Activated T-helper 1 cell treated with anti-CD3 and anti-CD28 coated beads, Interleukin-12 subunit alpha, Interleukin-12 subunit beta, Interleukin-2, Interleukin-4 antibody, amounts not matched to agents 30 ng/mL and 10 ng/mL and 1 ng/mL, durations not matched to agents 14 hours and 24 hours and 36 hours (primary cell): ENCODE data around the gene OR52N2. TPM values are rescaled to one million over a fixed set of nuclear protein-coding genes. Genes with fewer than 3 reads are reported as not detected.
A peak's percentile ranks its signal among the peaks of the same experiment; 100 is the strongest.

Experiments
- DNase-seq: peaks from one replicate; pipeline ENCODE4 v3.0.0; 2021; ENCODE audit warnings: low spot score
- H3K27ac Mint-ChIP-seq: one replicate; pipeline ENCODE4 v1.8.0; 2021; ENCODE audit warnings: mild to moderate bottlenecking, mixed read lengths
- H3K27me3 Mint-ChIP-seq: one replicate; pipeline ENCODE4 v1.8.0; 2022; ENCODE audit warnings: mild to moderate bottlenecking, moderate library complexity, mixed read lengths; ENCODE audit not compliant: insufficient read depth
- H3K36me3 Mint-ChIP-seq: one replicate; pipeline ENCODE4 v1.8.0; 2021; ENCODE audit warnings: low read depth, mixed read lengths
- H3K4me1 Mint-ChIP-seq: one replicate; pipeline ENCODE4 v1.8.0; 2021; ENCODE audit warnings: low read depth, mixed read lengths
- H3K4me3 Mint-ChIP-seq: one replicate; pipeline ENCODE4 v1.8.0; 2021; ENCODE audit warnings: mild to moderate bottlenecking, moderate library complexity, mixed read lengths
- H3K9me3 Mint-ChIP-seq: one replicate; pipeline ENCODE4 v1.8.0; 2021; ENCODE audit warnings: mixed read lengths
- intact Hi-C: fragments of 100-400 bp; cut with micrococcal nuclease; formaldehyde crosslinking; loops from one replicate; pipeline ENCODE4 v1.15.1; 2024
- total RNA-seq: library from RNA; stranded (reverse); gene quantifications from 2 replicates; pipeline ENCODE4 v1.2.3, GENCODE V29; 2022

The OR52N2 gene
- total RNA-seq, result not detected in 2 replicates

GRCh38 chr11:5808500-5809121 lies at the start of gene OR52N2:
TSS of gene OR52N2 (plus strand) at chr11:5808924. CDS start at chr11:5820336, 11,412 bp downstream.
- H3K4me1 Mint-ChIP-seq, result peaks cover 15% of the 10 kb centered on the region
- H3K27ac Mint-ChIP-seq, result no peak within 1 kb of the TSS
- peak within 1 kb of the TSS; percentile 85 for H3K4me3 Mint-ChIP-seq
- H3K36me3 Mint-ChIP-seq, result no peaks in the 10 kb centered on the region
- peaks cover 4% of the 10 kb centered on the region for H3K9me3 Mint-ChIP-seq
- DNase-seq, result peak; percentile 56
- peaks cover 20% of the 10 kb centered on the region for H3K27me3 Mint-ChIP-seq
- intact Hi-C loops, result loop anchor here (1.0 to 10.0 kb wide), 7 partner anchors 124 to 1171 kb away; partner anchors contain the start of genes OR51D1 and OR51M1

DNA sequence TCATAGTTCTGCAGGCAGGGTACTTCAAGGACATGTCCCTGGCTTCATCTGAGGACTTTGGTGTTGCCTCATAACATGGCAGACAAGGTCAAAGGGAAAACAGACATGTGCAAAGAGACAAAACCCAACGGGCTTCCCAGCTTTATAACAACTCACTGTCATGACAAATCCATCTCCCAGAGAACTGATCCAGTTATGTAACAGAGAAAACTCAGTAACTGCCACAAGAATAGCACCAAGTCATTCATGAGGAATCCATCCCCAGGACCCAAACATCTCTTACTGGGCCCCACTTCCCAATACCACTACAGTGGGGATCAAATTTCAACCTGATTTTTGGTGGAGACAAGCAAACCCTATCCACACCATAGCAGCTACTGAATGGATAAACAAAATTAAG lies 41.7 kb upstream of the OR52N2 start:
- H3K4me3 Mint-ChIP-seq, result no peak overlapping the region
- H3K9me3 Mint-ChIP-seq, result no peaks in the 10 kb centered on the region
- H3K36me3 Mint-ChIP-seq, result no peaks in the 10 kb centered on the region
- no peak overlapping the region for H3K27ac Mint-ChIP-seq
- intact Hi-C loops, result no loop called here
- H3K4me1 Mint-ChIP-seq, result no peaks in the 10 kb centered on the region
- H3K27me3 Mint-ChIP-seq, result no peaks in the 10 kb centered on the region
- no peak for DNase-seq

DNA sequence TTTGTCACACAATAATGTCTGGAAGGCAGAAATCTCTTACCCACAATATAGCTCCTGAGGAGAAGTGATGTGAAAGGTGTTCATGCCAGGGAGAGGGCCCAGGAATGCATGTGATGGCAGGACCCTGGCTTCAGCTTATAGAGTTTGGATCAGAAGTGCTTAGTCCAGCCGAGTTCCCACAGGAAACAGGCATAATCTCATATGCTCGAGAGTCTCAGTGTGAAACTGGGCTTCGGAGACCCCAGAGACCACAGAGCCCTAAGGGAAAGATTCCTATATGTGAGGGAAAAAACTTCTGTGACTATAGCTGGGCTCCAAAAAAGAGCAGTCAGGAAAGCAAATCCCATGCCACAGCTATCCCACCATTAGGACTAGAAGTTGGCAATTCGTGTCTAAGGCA lies 25.5 kb upstream of the OR52N2 start, which contains the start of gene OR52N5:
Gene OR52N5 (minus strand): TSS at position 101 of the 400 bp plus-strand sequence. CDS start 4,721 bp downstream, outside the sequence.
- Mint-ChIP-seq H3K9me3 (no peaks in the 10 kb centered on the region), H3K4me3 (no peak within 1 kb of the TSS), H3K27ac (no peak within 1 kb of the TSS), H3K4me1 (no peaks in the 10 kb centered on the region), H3K27me3 (no peaks in the 10 kb centered on the region), H3K36me3 (no peaks in the 10 kb centered on the region)
- intact Hi-C loops, result no loop called here
- DNase-seq, result no peak

- intact Hi-C loops, result no loop called here
- no peaks in the 10 kb centered on the region for H3K36me3 Mint-ChIP-seq
- H3K4me1 Mint-ChIP-seq, result no peaks in the 10 kb centered on the region
- no peaks in the 10 kb centered on the region for H3K9me3 Mint-ChIP-seq
- no peak for DNase-seq
- no peak within 1 kb of the TSS for H3K4me3 Mint-ChIP-seq
- no peak within 1 kb of the TSS for H3K27ac Mint-ChIP-seq
- H3K27me3 Mint-ChIP-seq, result peaks cover 15% of the 10 kb centered on the region
These were observed 17.6 kb upstream of the OR52N2 start, which contains the start of gene OR52N1 for GRCh38 chr11:5791165-5791564. TSS of gene OR52N1 (minus strand) at chr11:5791265. CDS start at chr11:5788816, 2,449 bp downstream.

DNA sequence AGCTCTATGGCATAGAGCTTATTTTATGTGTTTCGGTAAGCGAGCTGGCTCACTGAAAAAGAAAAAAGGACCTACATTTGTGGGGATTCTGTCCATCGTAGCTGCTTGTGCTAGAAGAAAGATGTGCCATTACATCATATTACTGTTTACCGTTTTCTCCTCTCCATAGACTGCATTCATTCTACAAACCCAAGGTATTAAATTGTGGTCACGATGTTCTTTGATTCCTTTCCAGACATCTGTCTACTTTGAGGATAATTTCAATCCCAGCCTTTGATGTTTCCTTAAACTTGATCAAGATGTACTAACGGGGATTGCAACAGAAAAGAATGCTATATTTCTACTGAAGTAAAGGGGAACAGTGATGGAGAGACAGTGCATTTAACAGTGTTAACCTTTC lies 12.2 kb upstream of the OR52N2 start:
- H3K27ac Mint-ChIP-seq, result no peak overlapping the region
- H3K4me1 Mint-ChIP-seq, result no peaks in the 10 kb centered on the region
- no peak overlapping the region for H3K4me3 Mint-ChIP-seq
- peaks cover 8% of the 10 kb centered on the region for H3K27me3 Mint-ChIP-seq
- no peaks in the 10 kb centered on the region for H3K36me3 Mint-ChIP-seq
- intact Hi-C loops, result no loop called here
- H3K9me3 Mint-ChIP-seq, result no peaks in the 10 kb centered on the region
- no peak for DNase-seq

DNA sequence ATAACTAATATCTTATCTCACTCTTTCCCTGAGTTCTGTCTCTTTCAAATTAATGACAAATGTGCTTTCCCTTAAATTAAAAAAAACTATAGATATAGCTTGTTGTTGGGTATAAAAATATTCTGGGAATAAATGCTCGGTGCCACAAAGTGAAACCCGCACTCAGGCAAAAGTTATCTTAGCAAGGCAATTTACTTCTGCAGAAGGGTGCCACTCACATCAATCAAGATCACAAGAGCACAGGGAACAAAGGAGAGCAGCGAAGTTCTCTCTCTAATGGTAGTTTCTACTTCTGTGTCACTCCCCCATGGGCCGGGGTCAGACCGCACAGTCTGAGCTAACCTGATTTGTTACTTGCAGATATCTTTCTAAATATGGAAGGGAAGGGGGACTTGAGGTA lies 4.7 kb upstream of the OR52N2 start:
- H3K36me3 Mint-ChIP-seq, result no peaks in the 10 kb centered on the region
- intact Hi-C loops, result loop anchor here (10.0 kb wide), 1 partner anchor 551 kb away; no protein-coding TSS in a partner anchor
- H3K27ac Mint-ChIP-seq, result no peak overlapping the region
- H3K9me3 Mint-ChIP-seq, result peaks cover 4% of the 10 kb centered on the region
- DNase-seq, result no peak
- no peak overlapping the region for H3K4me3 Mint-ChIP-seq
- H3K4me1 Mint-ChIP-seq, result peaks cover 9% of the 10 kb centered on the region
- peaks cover 12% of the 10 kb centered on the region for H3K27me3 Mint-ChIP-seq

- peaks cover 4% of the 10 kb centered on the region for H3K9me3 Mint-ChIP-seq
- peaks cover 15% of the 10 kb centered on the region for H3K4me1 Mint-ChIP-seq
- H3K27ac Mint-ChIP-seq, result no peak overlapping the region
- H3K27me3 Mint-ChIP-seq, result peaks cover 20% of the 10 kb centered on the region
- no peak for DNase-seq
- H3K36me3 Mint-ChIP-seq, result no peaks in the 10 kb centered on the region
- intact Hi-C loops, result loop anchor here (5.0 to 10.0 kb wide), 2 partner anchors 425 to 547 kb away; partner anchors contain the start of gene OR51M1
- no peak overlapping the region for H3K4me3 Mint-ChIP-seq
These were observed 1.1 kb upstream of the OR52N2 start for GRCh38 chr11:5807580-5807979.

GRCh38 chr11:5809122-5809519 lies 397 bp downstream of the OR52N2 start:
- intact Hi-C loops, result loop anchor here (5.0 to 10.0 kb wide), 2 partner anchors 427 to 546 kb away; partner anchors contain the start of gene OR51M1
- H3K36me3 Mint-ChIP-seq, result no peaks in the 10 kb centered on the region
- peaks cover 2% of the 10 kb centered on the region for H3K9me3 Mint-ChIP-seq
- peaks cover 15% of the 10 kb centered on the region for H3K4me1 Mint-ChIP-seq
- DNase-seq, result no peak
- H3K4me3 Mint-ChIP-seq, result peak overlapping the region; percentile 85
- H3K27ac Mint-ChIP-seq, result no peak overlapping the region
- peaks cover 23% of the 10 kb centered on the region for H3K27me3 Mint-ChIP-seq

GRCh38 chr11:5809905-5810795 lies 1.4 kb downstream of the OR52N2 start:
- intact Hi-C loops, result loop anchor here (5.0 to 10.0 kb wide), 2 partner anchors 428 to 545 kb away; partner anchors contain the start of gene OR51M1
- H3K27ac Mint-ChIP-seq, result no peak overlapping the region

GRCh38 chr11:5815534-5815933 lies 6.8 kb downstream of the OR52N2 start:
- no peak for DNase-seq
- no peaks in the 10 kb centered on the region for H3K9me3 Mint-ChIP-seq
- no peak overlapping the region for H3K27ac Mint-ChIP-seq
- H3K27me3 Mint-ChIP-seq, result peaks cover 10% of the 10 kb centered on the region
- no peaks in the 10 kb centered on the region for H3K36me3 Mint-ChIP-seq
- H3K4me1 Mint-ChIP-seq, result peaks cover 10% of the 10 kb centered on the region
- no peak overlapping the region for H3K4me3 Mint-ChIP-seq
- intact Hi-C loops, result no loop called here

More at GRCh38 chr11:5809905-5810795, 1.4 kb downstream of the OR52N2 start:
- Mint-ChIP-seq H3K4me1 (peaks cover 15% of the 10 kb centered on the region), H3K36me3 (no peaks in the 10 kb centered on the region), H3K9me3 (no peaks in the 10 kb centered on the region), H3K4me3 (no peak overlapping the region), H3K27me3 (peaks cover 21% of the 10 kb centered on the region)
- no peak for DNase-seq

GRCh38 chr11:5818245-5818886 lies 9.6 kb downstream of the OR52N2 start:
- Mint-ChIP-seq H3K9me3 (no peaks in the 10 kb centered on the region), H3K27ac (no peak overlapping the region)
- intact Hi-C loops, result no loop called here

DNA sequence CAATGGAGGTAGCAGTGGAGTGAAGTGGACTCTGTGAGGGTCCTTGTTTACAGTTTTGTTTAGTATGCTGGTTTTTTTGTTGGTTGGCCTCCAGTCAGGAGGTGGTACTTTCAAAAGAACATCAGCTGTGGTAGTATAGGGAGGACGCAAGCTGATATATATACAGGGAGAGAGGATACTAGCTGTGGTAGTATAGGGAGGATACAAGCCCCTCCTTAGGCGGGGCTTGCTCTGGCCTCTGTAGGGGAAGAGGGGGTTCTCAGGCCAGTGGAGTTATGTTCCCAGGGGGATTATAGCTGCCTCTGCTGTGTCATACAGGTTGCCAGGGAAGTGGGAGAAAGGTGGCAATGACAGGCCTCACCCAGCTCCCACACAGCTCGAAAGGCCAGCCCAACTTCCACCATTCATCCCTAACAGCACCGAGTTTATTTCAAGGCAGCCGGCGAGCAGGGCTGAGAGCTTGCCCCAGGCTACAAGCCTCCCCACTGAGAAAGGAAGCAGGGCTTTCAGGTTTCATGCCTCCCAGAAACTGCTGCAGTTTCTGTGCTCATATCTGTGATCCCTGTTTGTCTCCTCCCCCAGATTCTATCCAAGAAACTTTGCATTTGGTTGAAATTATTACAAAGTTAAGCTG lies 22.6 kb downstream of the OR52N2 start:
- Mint-ChIP-seq H3K27me3 (peaks cover 3% of the 10 kb centered on the region), H3K4me3 (no peak overlapping the region), H3K9me3 (no peaks in the 10 kb centered on the region), H3K4me1 (no peaks in the 10 kb centered on the region), H3K36me3 (no peaks in the 10 kb centered on the region), H3K27ac (no peak overlapping the region)
- DNase-seq, result no peak
- intact Hi-C loops, result no loop called here

More at GRCh38 chr11:5818245-5818886, 9.6 kb downstream of the OR52N2 start:
- Mint-ChIP-seq H3K4me3 (peak overlapping the region; percentile 70), H3K27me3 (peaks cover 10% of the 10 kb centered on the region), H3K4me1 (peaks cover 10% of the 10 kb centered on the region), H3K36me3 (no peaks in the 10 kb centered on the region)
- no peak for DNase-seq
